SK-N-SH treated with all-trans-retinoic acid at 6 μM for 48 hours (cell line): ENCODE results near the gene NTM.

Experiments
- ISL1 ChIP-seq: fragments of 250-450 bp; sonication (Bioruptor Pico); IDR thresholded peaks from 2 replicates; pipeline ENCODE4 v2.1.2; 2022; ENCODE audit warnings: mild to moderate bottlenecking, moderate library complexity
- POU6F1 ChIP-seq: fragments of 250-450 bp; sonication (Bioruptor Pico); IDR thresholded peaks from 2 replicates; pipeline ENCODE4 v1.8.0; 2021; ENCODE audit warnings: low read depth, mild to moderate bottlenecking, moderate library complexity, borderline replicate concordance
- TCF4 ChIP-seq: fragments of 250-450 bp; sonication (Bioruptor Pico); IDR thresholded peaks from 2 replicates; pipeline ENCODE4 v1.8.0; 2021; ENCODE audit warnings: mild to moderate bottlenecking, moderate library complexity, borderline replicate concordance
- ZC3H10 ChIP-seq: fragments of 250-450 bp; sonication (Bioruptor Pico); IDR thresholded peaks from 2 replicates; pipeline ENCODE4 v1.5.1; 2021; ENCODE audit warnings: mild to moderate bottlenecking, moderate library complexity
- ZNF565 ChIP-seq: fragments of 450-650 bp; formaldehyde crosslinking; conservative IDR thresholded peaks from 2 replicates; pipeline ENCODE4 v1.5.0; 2020; ENCODE audit warnings: low read depth, mild to moderate bottlenecking, moderate library complexity

GRCh38 chr11:131600628-131601027 is 230.2 kb downstream of the NTM start:
- TF ChIP-seq POU6F1 (CRISPR knock-in tag) (no peak), ZC3H10 (CRISPR knock-in tag) (no peak), ISL1 (CRISPR knock-in tag) (no peak), TCF4 (no peak), ZNF565 (CRISPR knock-in tag) (no peak)
